MG63 (cell line): ENCODE measurements around the gene NADK. TPM values are rescaled to one million over a fixed set of nuclear protein-coding genes. Genes with fewer than 3 reads are reported as not detected.
"Not testable (repeated sequence)": the region's sequence is repeated elsewhere in the genome, so short reads cannot be mapped to it uniquely, and the experiment has no call there.

Experiments used
- DNase-seq: peaks from one replicate; pipeline ENCODE4 v3.0.0-alpha.2; 2020
- H3K27me3 ChIP-seq: fragments of 250-450 bp; sonication (Bioruptor Pico); 2 replicates; pipeline ENCODE4 v1.5.1; 2020; ENCODE audit warnings: mild to moderate bottlenecking, moderate library complexity
- H3K36me3 ChIP-seq: fragments of 250-450 bp; sonication (Bioruptor Pico); 2 replicates; pipeline ENCODE4 v1.5.1; 2020; ENCODE audit warnings: mild to moderate bottlenecking, moderate library complexity
- H3K4me3 ChIP-seq: fragments of 250-450 bp; sonication (Bioruptor Pico); 2 replicates; pipeline ENCODE4 v1.5.1; 2020; ENCODE audit warnings: mild to moderate bottlenecking, moderate library complexity
- H3K9me3 ChIP-seq: fragments of 250-450 bp; sonication (Bioruptor Pico); 2 replicates; pipeline ENCODE4 v1.5.1; 2020; ENCODE audit warnings: mild to moderate bottlenecking, moderate library complexity
- total RNA-seq: library from RNA; depleted of rRNA; stranded (reverse); fragments of >200 nt; shearing (Covaris generic); gene quantifications from 2 replicates; pipeline ENCODE4 v1.2.3, GENCODE V29; 2014; ENCODE audit warnings: low replicate concordance; rRNA removed

NADK gene
- total RNA-seq, 1 experiment from 2014 or later, result 61.4 TPM

- not testable (repeated sequence) for H3K4me3 ChIP-seq, H3K27me3 ChIP-seq, H3K9me3 ChIP-seq, H3K36me3 ChIP-seq, DNase-seq
Observed at GRCh38 chr1:1704284-1704957, 73.8 kb downstream of the NADK start.

- Histone ChIP-seq H3K27me3 (no peaks in the 10 kb centered on the region), H3K4me3 (no peak overlapping the region)
- no peak for DNase-seq
Observed at GRCh38 chr1:1703796-1704195, 74.5 kb downstream of the NADK start.

GRCh38 chr1:1702506-1702905 is 75.8 kb downstream of the NADK start:
- DNase-seq, H3K4me3 ChIP-seq, H3K9me3 ChIP-seq, H3K27me3 ChIP-seq, H3K36me3 ChIP-seq: not testable (repeated sequence)

More at GRCh38 chr1:1703796-1704195, 74.5 kb downstream of the NADK start:
- Histone ChIP-seq H3K36me3 (no peaks in the 10 kb centered on the region), H3K9me3 (no peaks in the 10 kb centered on the region)

Other genes starting within 250 kb of the NADK start
- gene TMEM240, start 237.8 kb downstream of the NADK start, total RNA-seq, result not detected in 2 replicates
- 168 and 203 TPM in 2 replicates for gene SSU72, start 203.6 kb downstream of the NADK start, total RNA-seq
- 4.0 and 8.7 TPM in 2 replicates for gene FNDC10, start 178.3 kb downstream of the NADK start, total RNA-seq
- 26.4 and 66.8 TPM in 2 replicates for gene MIB2, start 163.0 kb downstream of the NADK start, total RNA-seq
- gene MMP23B, start 146.3 kb downstream of the NADK start, total RNA-seq, result 1.6 TPM in 1 of 2 replicates, not detected in the other
- 4.5 and 12.8 TPM in 2 replicates for gene CDK11B, start 119.5 kb downstream of the NADK start, total RNA-seq
- 14.2 and 21.7 TPM in 2 replicates for gene SLC35E2B, start 85.7 kb downstream of the NADK start, total RNA-seq
- 9.6 and 11.1 TPM in 2 replicates for gene CDK11A, start 54.1 kb downstream of the NADK start, total RNA-seq
- gene GNB1, start 112.6 kb upstream of the NADK start, total RNA-seq, result 327 and 329 TPM in 2 replicates
- 0.20 TPM in 1 of 2 replicates, not detected in the other for gene CALML6, start 136.8 kb upstream of the NADK start, total RNA-seq
- not detected in 2 replicates for gene TMEM52, start 140.8 kb upstream of the NADK start, total RNA-seq
- 0.20 TPM in 1 of 2 replicates, not detected in the other for gene CFAP74, start 225.3 kb upstream of the NADK start, total RNA-seq
- not detected in 2 replicates for gene GABRD, start 240.9 kb upstream of the NADK start, total RNA-seq